Neutrophil (primary cell): ENCODE measurements around the gene NCK2.

Experiments
- H3K27ac ChIP-seq: fragments of 200-600 bp; sonication (generic); 2 replicates; pipeline ENCODE4 v1.5.1; 2016; ENCODE audit warnings: mild to moderate bottlenecking, moderate library complexity
- H3K27me3 ChIP-seq: fragments of 200-600 bp; sonication (generic); 2 replicates; pipeline ENCODE4 v1.6.0; 2016; ENCODE audit warnings: mild to moderate bottlenecking
- H3K36me3 ChIP-seq: fragments of 200-600 bp; sonication (generic); 2 replicates; pipeline ENCODE4 v1.5.1; 2017
- H3K4me1 ChIP-seq, 2 experiments: fragments of 200-600 bp in 1 of 2; sonication (generic) in 1 of 2; 1 replicate in 1 of 2; 2 replicates in 1 of 2; pipeline versions ENCODE4 v1.5.1 to v1.6.1; 2013 to 2016; ENCODE audit warnings: low read depth in 1 of 2, low read length in 1 of 2, mild to moderate bottlenecking in 1 of 2, moderate library complexity in 1 of 2; ENCODE audit not compliant: control insufficient read depth in 1 of 2, insufficient read depth in 1 of 2
- H3K4me3 ChIP-seq, 2 experiments: fragments of 200-600 bp in 1 of 2; sonication (generic) in 1 of 2; 1 replicate in 1 of 2; 2 replicates in 1 of 2; pipeline ENCODE4 v1.5.1; 2013 to 2016; ENCODE audit warnings: low read depth in 1 of 2, low read length in 1 of 2, mild to moderate bottlenecking in 1 of 2, moderate library complexity in 1 of 2
- H3K9me3 ChIP-seq: fragments of 200-600 bp; sonication (generic); 2 replicates; pipeline ENCODE4 v1.5.1; 2016
- CTCF ChIP-seq: fragments of 200-600 bp; sonication (generic); IDR thresholded peaks from 2 replicates; pipeline ENCODE4 v1.5.1; 2016; ENCODE audit warnings: antibody characterized with exemption

The NCK2 gene

GRCh38 chr2:105772362-105772761, 27.6 kb downstream of the NCK2 start:
- no peaks in the 10 kb centered on the region for H3K36me3 ChIP-seq
- no peak overlapping the region for H3K4me3 ChIP-seq
- H3K9me3 ChIP-seq, result no peaks in the 10 kb centered on the region
- H3K27ac ChIP-seq, result no peak overlapping the region
- no peaks in the 10 kb centered on the region for H3K27me3 ChIP-seq
- H3K4me1 ChIP-seq, result peaks cover 37 to 38% of the 10 kb centered on the region in 2 experiments
- TF ChIP-seq CTCF, result no peak

- peak overlapping the region; percentile 56 for H3K27ac ChIP-seq
- no peaks in the 10 kb centered on the region for H3K27me3 ChIP-seq
- H3K4me1 ChIP-seq, result peaks cover 39 to 42% of the 10 kb centered on the region in 2 experiments
- H3K9me3 ChIP-seq, result no peaks in the 10 kb centered on the region
- H3K36me3 ChIP-seq, result no peaks in the 10 kb centered on the region
- no peak overlapping the region for H3K4me3 ChIP-seq
- TF ChIP-seq CTCF, result no peak
These were observed 28.9 kb downstream of the NCK2 start for GRCh38 chr2:105773568-105773967.

- Histone ChIP-seq H3K36me3 (no peaks in the 10 kb centered on the region), H3K27ac (peak overlapping the region; percentile 82), H3K4me1 (peaks cover 40 to 44% of the 10 kb centered on the region in 2 experiments), H3K9me3 (no peaks in the 10 kb centered on the region), H3K27me3 (no peaks in the 10 kb centered on the region), H3K4me3 (no peak overlapping the region)
- no peak for TF ChIP-seq CTCF
These were observed 30.1 kb downstream of the NCK2 start for GRCh38 chr2:105774781-105775337.

GRCh38 chr2:105775809-105776559, 31.3 kb downstream of the NCK2 start:
- no peaks in the 10 kb centered on the region for H3K36me3 ChIP-seq
- H3K4me3 ChIP-seq, result peak overlapping the region; percentile 32 to 46
- H3K27me3 ChIP-seq, result no peaks in the 10 kb centered on the region
- H3K4me1 ChIP-seq, result peaks cover 52% of the 10 kb centered on the region in 2 experiments
- H3K9me3 ChIP-seq, result no peaks in the 10 kb centered on the region
- H3K27ac ChIP-seq, result peak overlapping the region; percentile 82
- no peak for TF ChIP-seq CTCF

GRCh38 chr2:105776560-105776928, 31.8 kb downstream of the NCK2 start:
- no peaks in the 10 kb centered on the region for H3K9me3 ChIP-seq
- H3K4me1 ChIP-seq, result peaks cover 54 to 55% of the 10 kb centered on the region in 2 experiments
- TF ChIP-seq CTCF, result no peak
- no peaks in the 10 kb centered on the region for H3K36me3 ChIP-seq
- peak overlapping the region; percentile 82 for H3K27ac ChIP-seq
- H3K27me3 ChIP-seq, result no peaks in the 10 kb centered on the region
- H3K4me3 ChIP-seq, result peak overlapping the region; percentile 32 to 46
